Muscle layer of colon (tissue), 2 donors: Measurements from ENCODE around the gene HEXD.

ENCODE experiments used
- H3K27ac ChIP-seq: one replicate; pipeline ENCODE4 v1.7.0; 2013; ENCODE audit warnings: low read depth, mild to moderate bottlenecking, low read length, moderate library complexity
- H3K27me3 ChIP-seq, 2 donors: one replicate each; pipeline ENCODE4 v1.7.0; 2013; ENCODE audit warnings: low read length in 2 of 2, mild to moderate bottlenecking in 2 of 2; ENCODE audit not compliant: insufficient read depth in 2 of 2, control insufficient read depth in 1 of 2
- H3K36me3 ChIP-seq: one replicate; pipeline ENCODE4 v1.7.0; 2013; ENCODE audit warnings: mild to moderate bottlenecking, low read length; ENCODE audit not compliant: insufficient read depth
- H3K4me1 ChIP-seq: one replicate; pipeline ENCODE4 v1.7.0; 2013; ENCODE audit warnings: mild to moderate bottlenecking, low read length; ENCODE audit not compliant: insufficient read depth
- H3K4me3 ChIP-seq, 2 donors: one replicate each; pipeline ENCODE4 v1.7.0; 2013; ENCODE audit warnings: low read length in 2 of 2, low read depth in 1 of 2, mild to moderate bottlenecking in 1 of 2, moderate library complexity in 1 of 2
- H3K9ac ChIP-seq: one replicate; pipeline ENCODE4 v1.7.0; 2013; ENCODE audit warnings: low read length
- H3K9me3 ChIP-seq: one replicate; pipeline ENCODE4 v1.7.0; 2013; ENCODE audit warnings: mild to moderate bottlenecking, low read length
- donor health status: abdominal sarcoma.
- donor health status: Adenocarcinoma of cecum.

Gene HEXD

DNA sequence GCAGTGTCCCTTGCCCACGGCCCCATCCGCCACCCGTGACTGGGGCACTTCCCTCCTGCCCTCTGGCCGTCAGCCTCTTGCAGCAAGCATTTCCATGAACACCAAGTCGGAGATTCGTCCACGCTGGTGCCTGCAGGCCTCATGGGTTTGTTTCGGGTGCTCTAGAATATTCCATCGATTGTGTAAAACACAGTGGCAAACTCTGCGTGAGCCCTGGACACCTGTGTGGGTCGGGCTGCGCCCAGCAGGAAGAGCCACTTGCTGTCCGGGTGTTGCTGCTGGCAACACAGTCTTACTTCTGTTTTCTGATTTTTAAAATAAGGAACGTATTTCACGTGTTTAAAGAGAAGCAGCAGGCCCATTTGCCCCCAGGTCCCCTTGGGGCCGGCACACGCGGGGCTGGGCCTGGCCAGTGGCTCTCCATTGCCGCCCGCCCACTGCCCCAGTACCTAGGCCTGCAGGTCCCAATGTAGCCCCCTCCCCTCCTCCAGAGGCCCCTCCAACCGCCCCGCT lies 22.4 kb downstream of the HEXD start:
- Histone ChIP-seq H3K9ac (no peak overlapping the region), H3K27me3 (no peaks in the 10 kb centered on the region), H3K27ac (no peak overlapping the region), H3K9me3 (no peaks in the 10 kb centered on the region), H3K36me3 (peaks cover 8% of the 10 kb centered on the region), H3K4me1 (no peaks in the 10 kb centered on the region), H3K4me3 (no peak overlapping the region)

GRCh38 chr17:82440991-82441627 lies 23.0 kb downstream of the HEXD start:
- Histone ChIP-seq H3K4me3 (no peak overlapping the region), H3K9ac (no peak overlapping the region), H3K4me1 (no peaks in the 10 kb centered on the region), H3K27ac (no peak overlapping the region), H3K36me3 (peaks cover 8% of the 10 kb centered on the region), H3K27me3 (no peaks in the 10 kb centered on the region), H3K9me3 (no peaks in the 10 kb centered on the region)

DNA sequence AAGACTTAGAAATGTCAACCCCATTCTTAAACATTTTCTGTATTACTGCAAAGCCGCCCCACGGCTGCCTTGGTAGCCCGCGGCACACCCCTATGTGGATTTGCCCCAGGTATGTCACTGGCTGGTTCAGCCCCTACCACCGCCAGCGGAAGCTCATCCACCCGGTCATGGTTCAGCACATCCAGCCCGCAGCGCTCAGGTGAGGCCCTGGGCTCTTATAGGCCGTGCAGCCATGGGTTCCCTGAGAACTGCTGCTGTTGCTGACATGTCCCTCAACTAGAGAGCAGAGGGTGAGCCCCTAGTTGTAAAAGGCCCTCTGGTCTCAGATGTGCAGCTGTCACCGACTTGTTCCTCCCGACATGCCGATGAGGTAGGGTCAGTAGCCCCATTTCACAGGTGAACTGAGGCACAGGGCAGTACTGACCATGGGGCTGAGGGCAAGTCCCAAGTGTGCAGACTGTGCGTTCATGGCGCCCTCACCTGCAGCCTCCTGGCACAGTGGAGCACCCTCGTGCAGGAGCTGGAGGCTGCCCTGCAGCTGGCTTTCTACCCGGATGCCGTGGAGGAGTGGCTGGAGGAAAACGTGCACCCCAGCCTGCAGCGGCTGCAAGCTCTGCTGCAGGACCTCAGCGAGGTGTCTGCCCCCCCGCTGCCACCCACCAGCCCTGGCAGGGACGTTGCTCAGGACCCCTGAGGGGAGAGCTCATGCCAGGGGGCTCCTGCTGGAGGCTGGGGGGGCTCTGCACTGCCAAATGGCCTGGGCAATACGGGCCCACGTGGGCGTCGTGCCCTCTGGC lies 23.7 kb downstream of the HEXD start:
- peaks cover 8% of the 10 kb centered on the region for H3K36me3 ChIP-seq

DNA sequence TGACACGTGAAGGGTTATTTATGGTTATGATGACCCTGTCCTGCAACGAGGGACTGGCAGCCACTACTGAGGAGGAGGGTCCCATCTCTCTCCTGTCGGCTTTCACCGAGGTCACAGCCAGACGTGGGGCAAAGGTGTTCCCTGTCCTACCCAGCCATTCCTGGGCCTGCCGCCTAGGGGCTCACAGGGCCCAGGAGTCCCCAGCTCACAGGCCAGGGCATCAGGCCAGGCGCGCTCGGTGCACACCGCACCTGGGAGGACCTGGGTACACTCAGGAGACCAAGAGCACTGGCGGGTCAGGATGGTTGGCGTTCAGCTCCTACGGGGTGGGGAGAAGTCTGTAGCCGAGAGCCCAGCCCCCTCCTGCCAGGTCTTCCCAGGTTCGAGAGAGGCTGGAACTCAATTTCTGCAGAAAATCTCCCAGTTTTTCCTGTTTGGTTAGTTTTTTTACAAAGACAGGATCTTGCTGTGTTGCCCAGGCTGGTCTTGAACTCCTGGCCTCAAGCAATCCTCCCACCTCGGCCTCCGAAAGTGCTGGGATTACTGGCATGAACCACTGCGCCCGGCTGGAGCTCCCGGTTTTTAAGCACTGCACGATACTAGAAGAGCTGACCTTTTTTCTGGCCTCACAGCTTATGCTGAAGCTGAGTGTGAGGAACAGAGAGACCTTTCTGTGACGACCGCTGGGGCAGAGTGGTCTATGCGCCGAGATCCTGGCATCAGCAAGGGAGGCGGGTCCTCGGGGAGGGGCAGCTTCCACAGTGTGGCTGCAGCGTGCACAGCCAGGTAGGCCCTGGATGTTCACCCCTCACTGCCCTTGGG lies 24.7 kb downstream of the HEXD start:
- Histone ChIP-seq H3K9me3 (no peaks in the 10 kb centered on the region), H3K4me1 (no peaks in the 10 kb centered on the region), H3K27ac (no peak overlapping the region), H3K4me3 (no peak overlapping the region), H3K27me3 (no peaks in the 10 kb centered on the region), H3K36me3 (peaks cover 8% of the 10 kb centered on the region), H3K9ac (no peak overlapping the region)

More for the DNA sequence above, 23.7 kb downstream of the HEXD start:
- Histone ChIP-seq H3K27ac (no peak overlapping the region), H3K9me3 (no peaks in the 10 kb centered on the region), H3K4me1 (no peaks in the 10 kb centered on the region), H3K9ac (no peak overlapping the region), H3K4me3 (no peak overlapping the region), H3K27me3 (no peaks in the 10 kb centered on the region)

DNA sequence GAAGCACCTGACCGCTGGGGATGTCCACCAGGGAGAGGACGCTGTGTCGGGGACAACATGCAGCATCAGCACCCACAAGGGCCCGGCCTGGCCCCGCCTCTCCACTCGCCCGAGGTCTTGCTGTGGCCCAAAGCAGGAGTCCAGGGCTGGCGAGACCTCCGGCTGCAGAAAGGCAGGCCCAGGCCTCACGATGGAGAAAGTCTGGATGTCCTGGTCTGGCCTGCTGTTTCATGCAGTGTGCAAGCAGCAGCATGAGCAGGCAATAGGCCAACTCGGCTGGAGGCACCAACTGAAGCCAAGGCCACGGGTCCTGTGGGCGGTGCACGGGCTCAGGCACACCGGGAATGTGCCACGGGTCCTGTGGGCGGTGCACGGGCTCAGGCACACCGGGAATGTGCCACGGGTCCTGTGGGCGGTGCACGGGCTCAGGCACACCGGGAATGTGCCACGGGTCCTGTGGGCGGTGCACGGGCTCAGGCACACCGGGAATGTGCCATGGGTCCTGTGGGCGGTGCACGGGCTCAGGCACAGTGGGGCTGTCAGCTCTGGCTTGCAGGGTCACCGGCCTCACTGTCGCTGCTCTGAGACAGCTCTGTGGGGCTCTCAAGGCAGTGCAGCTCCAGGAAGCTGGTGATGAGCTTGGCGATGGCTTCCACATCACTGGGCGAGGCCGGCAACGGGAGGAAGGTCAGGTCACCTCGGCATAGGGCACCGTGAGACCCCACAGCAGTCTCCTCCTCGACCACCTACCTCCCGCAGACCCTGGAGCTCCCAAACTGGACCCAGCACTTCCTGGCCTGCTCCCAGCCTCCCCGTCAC lies 25.5 kb downstream of the HEXD start:
- Histone ChIP-seq H3K9ac (no peak overlapping the region), H3K4me1 (no peaks in the 10 kb centered on the region), H3K9me3 (no peaks in the 10 kb centered on the region), H3K4me3 (no peak overlapping the region), H3K27me3 (no peaks in the 10 kb centered on the region), H3K36me3 (peaks cover 8% of the 10 kb centered on the region), H3K27ac (no peak overlapping the region)

DNA sequence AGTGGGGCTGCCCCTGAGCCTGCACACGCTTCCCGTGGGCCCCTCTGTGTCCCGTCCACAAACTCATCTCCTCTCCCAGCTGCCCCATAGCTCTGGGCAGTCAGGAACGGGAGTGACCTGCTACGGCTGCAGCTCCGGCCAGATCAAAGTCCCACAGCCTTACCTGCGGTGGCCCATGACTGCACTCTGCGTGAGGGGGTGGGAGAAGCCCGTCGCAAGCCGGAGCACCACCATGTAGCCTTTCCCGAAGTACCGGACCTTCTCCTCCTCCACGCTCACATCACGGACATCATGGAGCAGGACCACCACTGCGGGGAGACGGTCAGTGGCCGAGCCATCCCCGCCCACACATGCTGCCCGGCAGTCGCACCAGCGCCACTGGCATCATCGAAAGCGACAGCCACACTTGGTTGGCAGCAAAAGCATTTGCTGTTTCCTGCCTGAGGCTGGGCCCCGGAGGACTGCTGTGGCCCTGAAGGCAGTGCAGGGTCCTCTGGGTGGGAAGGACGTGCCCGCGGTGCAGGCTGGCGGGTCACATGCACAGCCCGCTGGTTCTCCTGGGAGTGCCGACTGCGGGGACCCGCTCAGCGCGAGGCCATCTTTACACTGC lies 26.2 kb downstream of the HEXD start:
- Histone ChIP-seq H3K4me1 (peaks cover 2% of the 10 kb centered on the region), H3K27me3 (no peaks in the 10 kb centered on the region), H3K36me3 (peaks cover 8% of the 10 kb centered on the region), H3K9ac (no peak overlapping the region), H3K4me3 (no peak overlapping the region), H3K9me3 (no peaks in the 10 kb centered on the region), H3K27ac (no peak overlapping the region)

- no peaks in the 10 kb centered on the region for H3K27me3 ChIP-seq
- H3K4me3 ChIP-seq: no peak overlapping the region
- H3K36me3 ChIP-seq: peaks cover 8% of the 10 kb centered on the region
- H3K9me3 ChIP-seq: no peaks in the 10 kb centered on the region
- H3K27ac ChIP-seq: no peak overlapping the region
- no peak overlapping the region for H3K9ac ChIP-seq
- peaks cover 7% of the 10 kb centered on the region for H3K4me1 ChIP-seq
Measured at GRCh38 chr17:82444941-82445521, 26.9 kb downstream of the HEXD start.

- Histone ChIP-seq H3K27me3 (no peaks in the 10 kb centered on the region), H3K4me1 (peaks cover 7% of the 10 kb centered on the region), H3K27ac (no peak overlapping the region), H3K36me3 (peaks cover 8% of the 10 kb centered on the region), H3K9me3 (no peaks in the 10 kb centered on the region), H3K4me3 (no peak overlapping the region), H3K9ac (no peak overlapping the region)
Measured at GRCh38 chr17:82445542-82445941, 27.4 kb downstream of the HEXD start.

DNA sequence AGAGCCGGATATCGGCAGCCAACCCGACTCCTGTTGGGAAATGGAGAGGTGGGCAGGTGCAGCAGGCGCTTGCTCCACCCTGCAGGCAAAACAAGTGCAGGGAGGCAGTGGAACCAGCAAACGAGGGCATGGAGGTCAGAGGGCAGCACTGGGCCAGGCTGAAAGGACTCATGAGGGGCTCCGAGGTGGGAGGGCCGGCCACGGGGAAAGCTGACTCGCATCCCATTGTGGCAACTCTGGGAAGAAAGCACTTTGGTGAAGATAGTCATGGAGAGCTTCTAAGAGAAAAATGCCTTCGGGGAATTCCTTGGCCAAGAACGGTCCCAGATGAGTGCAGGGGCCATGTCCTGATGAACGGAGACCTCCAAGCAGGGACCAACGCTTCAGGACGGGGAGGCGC lies 28.0 kb downstream of the HEXD start:
- Histone ChIP-seq H3K36me3 (peaks cover 8% of the 10 kb centered on the region), H3K4me1 (peaks cover 7% of the 10 kb centered on the region), H3K4me3 (no peak overlapping the region), H3K27ac (no peak overlapping the region), H3K9ac (no peak overlapping the region), H3K27me3 (no peaks in the 10 kb centered on the region), H3K9me3 (no peaks in the 10 kb centered on the region)

DNA sequence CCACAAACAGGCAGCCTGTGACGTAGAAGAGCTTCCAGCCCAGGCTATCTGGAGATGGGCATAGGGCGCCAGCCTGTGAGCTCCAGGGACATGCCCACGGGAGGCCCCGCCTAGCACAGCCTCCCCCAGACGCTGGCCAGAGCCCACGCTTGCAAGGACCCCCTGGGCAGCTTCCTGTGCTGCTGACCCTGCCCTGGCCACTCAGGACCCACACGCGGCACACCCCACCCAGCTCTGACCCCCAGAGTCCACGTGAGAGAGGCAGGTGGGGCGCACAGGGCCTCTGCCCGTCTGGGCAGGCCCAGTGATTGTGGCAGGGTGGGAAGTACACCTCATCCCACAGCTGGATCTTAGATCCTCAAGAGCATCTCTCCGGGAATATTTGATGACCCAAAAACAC lies 28.5 kb downstream of the HEXD start:
- Histone ChIP-seq H3K9ac (no peak overlapping the region), H3K4me1 (peaks cover 7% of the 10 kb centered on the region), H3K27ac (no peak overlapping the region), H3K4me3 (no peak overlapping the region), H3K9me3 (no peaks in the 10 kb centered on the region), H3K36me3 (peaks cover 8% of the 10 kb centered on the region), H3K27me3 (no peaks in the 10 kb centered on the region)
